DND-41 (cell line): ENCODE data around the gene KCMF1.

Experiments
- EZH2 ChIP-seq: IDR thresholded peaks from 3 replicates; pipeline ENCODE4 v1.6.1; 2012; ENCODE audit warnings: borderline replicate concordance, low read depth, mild to moderate bottlenecking, moderate library complexity, low read length, inconsistent platforms; ENCODE audit not compliant: severe bottlenecking
- TF ChIP-seq, protein P1 (sequence below): IDR thresholded peaks from 2 replicates; pipeline ENCODE4 v1.5.1; 2012; ENCODE audit warnings: borderline replicate concordance, low read length, moderate library complexity, mild to moderate bottlenecking; ENCODE audit not compliant: poor library complexity, severe bottlenecking; ENCODE audit errors: extremely low read depth

DNA sequence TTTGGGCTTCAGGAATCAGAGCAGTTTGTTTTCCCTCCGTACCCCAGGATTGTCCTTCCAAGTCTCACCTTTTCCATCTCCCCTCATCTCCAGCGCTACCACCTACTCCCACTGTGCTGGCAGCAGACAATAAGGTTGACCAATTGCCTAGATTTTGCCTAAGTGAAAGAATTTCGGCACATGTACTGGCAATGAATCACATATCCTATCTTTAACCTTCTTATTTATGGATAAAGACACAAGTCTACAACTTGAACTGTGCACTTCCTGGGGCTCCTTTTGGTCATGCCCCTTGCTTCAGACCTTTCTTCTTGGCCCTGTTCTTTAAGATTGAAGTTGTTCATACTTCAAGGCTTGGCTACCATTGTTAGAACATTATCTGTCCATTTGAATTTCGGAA is 71.4 kb downstream of the KCMF1 start:
- TF ChIP-seq, protein P1, sequence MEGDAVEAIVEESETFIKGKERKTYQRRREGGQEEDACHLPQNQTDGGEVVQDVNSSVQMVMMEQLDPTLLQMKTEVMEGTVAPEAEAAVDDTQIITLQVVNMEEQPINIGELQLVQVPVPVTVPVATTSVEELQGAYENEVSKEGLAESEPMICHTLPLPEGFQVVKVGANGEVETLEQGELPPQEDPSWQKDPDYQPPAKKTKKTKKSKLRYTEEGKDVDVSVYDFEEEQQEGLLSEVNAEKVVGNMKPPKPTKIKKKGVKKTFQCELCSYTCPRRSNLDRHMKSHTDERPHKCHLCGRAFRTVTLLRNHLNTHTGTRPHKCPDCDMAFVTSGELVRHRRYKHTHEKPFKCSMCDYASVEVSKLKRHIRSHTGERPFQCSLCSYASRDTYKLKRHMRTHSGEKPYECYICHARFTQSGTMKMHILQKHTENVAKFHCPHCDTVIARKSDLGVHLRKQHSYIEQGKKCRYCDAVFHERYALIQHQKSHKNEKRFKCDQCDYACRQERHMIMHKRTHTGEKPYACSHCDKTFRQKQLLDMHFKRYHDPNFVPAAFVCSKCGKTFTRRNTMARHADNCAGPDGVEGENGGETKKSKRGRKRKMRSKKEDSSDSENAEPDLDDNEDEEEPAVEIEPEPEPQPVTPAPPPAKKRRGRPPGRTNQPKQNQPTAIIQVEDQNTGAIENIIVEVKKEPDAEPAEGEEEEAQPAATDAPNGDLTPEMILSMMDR, result no peak
- TF ChIP-seq EZH2, result no peak
